Measurements from ENCODE around the gene INHA.

DNA sequence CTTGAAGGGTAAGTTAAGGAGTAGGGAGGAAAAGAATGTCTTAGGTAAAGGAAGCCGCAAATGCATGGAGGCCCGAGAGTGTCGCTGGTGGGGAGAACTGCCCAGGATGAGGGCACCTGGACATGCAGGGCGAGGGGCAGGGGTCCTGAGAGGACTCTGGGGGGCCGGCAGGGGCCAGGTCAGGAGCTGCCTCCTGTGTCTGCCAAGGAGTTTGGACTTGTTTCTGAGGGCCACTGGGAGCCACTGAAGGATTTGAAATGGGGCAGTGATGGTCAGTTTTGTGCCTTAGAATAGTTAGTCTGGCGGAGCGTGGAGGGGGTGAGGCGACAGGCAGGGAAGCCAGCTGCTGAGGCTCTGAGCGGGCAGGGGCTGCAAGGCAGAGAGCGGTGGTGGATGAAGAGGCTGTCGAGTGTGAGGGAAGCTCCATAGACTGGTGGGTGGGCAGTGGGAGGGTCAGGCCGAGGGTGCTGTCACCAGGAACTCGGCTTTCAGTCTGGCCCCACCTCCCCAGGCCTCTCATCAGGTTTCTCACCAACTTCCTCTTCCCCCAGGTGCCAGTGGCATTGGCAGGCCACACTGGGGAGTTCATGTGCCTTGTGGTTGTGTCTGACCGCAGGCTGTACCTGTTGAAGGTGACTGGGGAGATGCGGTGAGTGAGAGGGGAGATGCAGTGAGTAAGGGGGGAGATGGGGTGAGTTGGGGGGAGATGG, 40.6 kb downstream of the INHA start:
- TF ChIP-seq POLR2AphosphoS5 (IDR thresholded peaks at IDR 0.05), result no peak
- TF ChIP-seq CTCF (IDR thresholded peaks at IDR 0.05), result no peak
- no peak for TF ChIP-seq POLR2A (IDR thresholded peaks at IDR 0.05)
- TF ChIP-seq EP300 (IDR thresholded peaks at IDR 0.05), result no peak
